SHP77 treated with DMSO at 0.1 percent for 48 hours (cell line): ENCODE data around the gene SETD7.

Source experiments
- DNase-seq: peaks from one replicate; lab custom pipeline; 2025; lab: John Stamatoyannopoulos, UW

SETD7 gene

DNA sequence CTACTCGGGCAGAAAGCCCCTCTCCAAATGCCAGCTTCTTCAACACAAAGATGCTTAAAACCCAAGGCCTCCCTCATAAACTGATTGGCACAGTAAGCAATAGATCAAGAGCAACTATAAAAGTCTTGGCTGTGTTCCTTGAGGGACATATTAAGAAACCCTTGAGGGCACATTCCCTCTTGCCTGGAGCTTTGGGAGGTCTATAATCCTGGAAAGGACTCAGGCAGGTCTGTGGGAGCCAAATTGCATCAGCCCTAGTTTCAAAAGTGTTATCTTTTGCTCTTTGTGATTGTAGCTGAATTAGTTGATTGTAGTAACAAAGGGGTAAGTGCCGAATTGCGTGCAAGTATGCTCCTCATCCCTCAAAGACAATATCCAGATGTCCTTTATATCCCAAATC, 18.6 kb upstream of the SETD7 start:
- DNase-seq: no peak

DNA sequence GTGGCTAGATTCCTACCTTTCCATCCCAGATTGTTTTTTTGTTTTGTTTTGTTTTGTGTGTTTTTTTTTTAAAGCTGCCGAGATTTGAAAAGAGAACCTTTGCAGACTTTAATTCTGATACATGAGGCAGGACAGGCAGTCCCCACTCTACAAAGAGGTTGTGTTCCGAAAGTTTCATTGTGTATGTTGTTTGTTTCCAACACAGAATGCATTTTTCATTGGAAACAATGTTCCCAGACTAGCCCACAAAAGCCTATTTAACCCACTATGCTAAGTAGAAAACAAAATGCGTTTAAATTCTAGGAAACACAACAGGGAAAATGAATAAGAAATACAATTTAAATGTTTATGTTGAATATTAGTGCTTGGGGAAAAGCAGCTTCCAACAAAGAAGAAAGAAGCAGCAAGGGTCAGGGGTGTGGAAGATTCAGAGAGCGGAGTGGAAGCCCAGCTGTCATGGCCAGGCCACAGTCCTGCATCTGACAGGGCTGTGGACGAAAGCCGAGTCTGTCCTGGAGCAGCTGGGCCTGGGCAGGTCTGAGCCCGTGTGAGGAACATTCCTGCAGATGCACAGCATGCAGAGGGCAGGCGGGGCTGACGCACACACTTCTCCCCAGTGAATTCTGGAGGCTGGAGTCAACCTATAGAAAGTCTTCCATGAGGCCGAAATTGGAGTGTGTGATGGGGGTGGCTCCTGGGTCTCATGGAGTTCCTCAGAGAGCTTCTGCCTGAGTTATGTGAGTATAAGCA, 12.4 kb upstream of the SETD7 start:
- no peak for DNase-seq

DNA sequence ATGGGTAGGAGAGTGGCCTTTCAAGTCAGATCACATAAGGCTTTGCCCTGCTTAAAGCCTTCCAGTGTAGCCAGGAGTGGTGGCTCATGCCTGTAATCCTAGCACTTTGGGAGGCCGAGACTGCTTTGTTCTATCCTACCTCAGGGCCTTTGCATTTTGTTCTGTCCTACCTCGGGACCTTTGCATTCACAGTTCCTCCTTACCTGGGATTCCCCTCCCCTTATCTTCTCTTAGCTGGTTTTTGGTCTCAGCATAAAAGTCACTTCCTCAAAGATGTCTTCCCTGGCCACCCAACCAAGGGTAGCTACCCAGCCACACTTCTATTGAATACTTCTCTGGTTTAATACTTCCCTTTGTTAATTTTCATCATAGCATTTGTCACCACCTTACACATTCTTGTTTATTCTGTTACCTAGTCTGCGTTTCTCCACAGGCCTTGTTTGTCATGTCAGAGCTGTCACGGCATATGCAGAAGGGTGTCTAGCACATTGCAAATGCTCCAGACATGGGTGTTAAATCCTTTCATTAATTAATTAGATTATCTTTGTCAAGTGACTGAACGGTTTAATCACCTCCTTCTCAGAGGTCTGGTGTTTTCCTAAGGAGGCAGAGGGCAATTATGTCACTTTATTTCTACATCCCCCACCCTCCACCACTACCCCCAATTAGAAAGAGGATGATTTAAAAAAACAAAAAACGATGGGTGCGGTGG, 11.3 kb upstream of the SETD7 start:
- DNase-seq: no peak

DNA sequence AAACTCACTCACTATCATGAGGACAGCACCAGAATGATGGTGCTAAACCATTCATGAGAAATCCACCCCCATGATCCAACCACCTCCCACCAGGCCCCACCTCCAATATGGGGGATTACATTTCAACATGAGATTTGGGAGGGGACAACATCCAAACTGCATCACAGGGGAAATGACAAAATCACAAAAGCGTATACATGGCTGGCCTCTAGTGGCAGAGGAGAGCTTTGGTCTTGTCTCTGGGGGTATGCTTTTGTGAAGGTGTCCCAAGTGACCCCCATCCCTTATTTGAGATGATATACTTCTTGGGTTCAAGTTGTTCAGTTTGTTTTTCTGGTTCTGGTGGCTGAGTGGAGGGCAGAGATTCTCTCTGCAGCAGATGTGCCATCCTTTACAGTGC, 8.5 kb upstream of the SETD7 start:
- no peak for DNase-seq

DNA sequence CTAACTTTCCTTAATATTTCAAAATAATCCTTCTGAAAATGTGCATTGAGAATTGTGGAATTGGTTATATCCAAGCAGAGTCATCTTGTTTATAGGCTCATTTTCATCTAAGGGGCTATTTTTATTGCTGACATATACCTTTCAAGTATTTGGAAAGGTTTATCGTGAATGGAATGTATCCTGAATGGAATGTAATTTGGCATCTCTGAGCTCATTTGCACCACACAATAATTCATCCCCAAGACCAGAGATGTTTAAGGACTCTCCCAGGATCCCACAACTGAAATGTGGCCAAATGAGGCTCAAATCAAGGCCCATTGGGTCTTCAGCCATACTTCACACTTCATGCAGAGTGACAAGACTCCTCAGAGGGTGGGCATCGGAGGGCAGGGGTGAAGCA, 7.5 kb upstream of the SETD7 start:
- no peak for DNase-seq

DNA sequence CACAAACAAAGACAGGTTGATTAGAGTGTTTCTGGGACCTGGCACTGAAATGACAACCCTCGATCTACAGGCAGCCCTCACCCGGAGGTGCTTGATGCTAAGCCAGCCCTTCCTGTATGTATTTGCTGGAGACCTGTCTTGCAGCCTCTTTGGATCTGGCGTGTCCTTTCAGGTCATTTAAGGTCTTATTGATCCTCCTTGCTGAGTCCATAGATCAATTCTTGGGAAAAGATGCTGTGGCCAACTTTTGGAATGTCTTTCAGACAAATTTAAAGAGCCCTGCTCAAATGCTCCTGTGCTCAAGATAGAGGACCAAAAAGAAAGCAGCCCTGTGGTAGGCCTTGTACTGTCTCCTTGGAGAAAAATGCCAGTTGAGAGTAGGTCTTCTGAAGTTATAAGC, 6.8 kb upstream of the SETD7 start:
- DNase-seq: no peak

DNA sequence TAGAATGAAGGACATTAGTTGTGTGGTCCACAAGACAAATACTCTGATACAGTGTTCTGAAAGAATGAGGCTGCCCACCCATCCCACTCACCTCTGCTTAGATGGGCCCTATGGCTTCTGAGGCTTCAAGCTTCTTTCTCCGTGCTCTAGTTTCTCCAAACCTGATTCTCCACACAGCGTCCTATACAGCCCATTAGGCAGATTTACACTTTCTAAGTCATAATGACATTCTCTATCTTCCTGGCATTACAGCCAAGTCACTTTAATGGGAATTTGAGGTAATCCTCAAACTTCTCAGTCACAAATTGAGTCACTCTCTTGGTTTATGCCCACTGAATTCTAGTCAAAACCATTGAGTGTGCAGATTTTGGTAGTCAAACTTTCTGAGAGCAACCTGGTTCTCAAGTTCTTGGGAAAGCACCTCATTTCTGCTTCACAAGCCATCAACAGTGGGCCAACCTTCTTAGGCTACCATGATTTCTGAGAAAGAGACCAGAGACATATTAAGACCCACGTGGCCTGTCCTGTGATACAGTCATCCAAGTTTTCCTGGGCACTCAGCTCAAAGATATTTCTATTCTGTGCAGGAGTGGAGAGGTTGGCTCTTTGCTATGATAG, 6.2 kb upstream of the SETD7 start:
- no peak for DNase-seq

DNA sequence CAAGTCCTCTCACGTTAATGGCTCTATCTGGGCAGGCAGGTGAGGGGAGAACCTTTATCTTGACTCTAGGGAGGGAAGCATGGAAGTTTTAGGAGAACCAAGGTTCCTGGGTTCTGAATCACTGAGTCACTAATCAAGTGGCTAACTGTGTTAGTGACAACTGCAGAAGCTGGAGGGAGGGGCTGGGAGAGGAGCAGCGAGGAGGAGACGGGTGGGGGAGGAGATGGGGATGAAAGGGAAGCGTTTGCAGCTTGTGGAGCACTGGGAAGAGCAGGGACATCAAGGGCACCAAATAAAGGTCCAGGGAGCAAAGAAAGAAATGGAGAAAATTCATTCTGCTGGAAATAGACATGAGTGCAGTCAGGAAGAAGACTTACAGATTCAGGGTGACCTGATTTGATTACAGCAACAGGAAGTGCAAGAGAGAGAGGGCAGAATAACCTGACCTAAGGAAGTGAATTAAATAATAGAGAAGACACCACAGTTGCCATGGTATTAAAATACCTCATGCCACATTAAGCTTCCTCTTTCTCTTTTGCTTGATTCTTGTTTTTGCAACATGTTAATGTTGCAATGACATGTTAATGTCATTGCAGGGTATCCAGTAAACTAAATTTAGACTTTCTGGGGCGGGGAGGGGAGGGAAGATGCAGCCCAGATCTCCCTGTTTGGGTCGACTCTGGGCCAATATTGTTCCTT, 4.5 kb upstream of the SETD7 start:
- no peak for DNase-seq

DNA sequence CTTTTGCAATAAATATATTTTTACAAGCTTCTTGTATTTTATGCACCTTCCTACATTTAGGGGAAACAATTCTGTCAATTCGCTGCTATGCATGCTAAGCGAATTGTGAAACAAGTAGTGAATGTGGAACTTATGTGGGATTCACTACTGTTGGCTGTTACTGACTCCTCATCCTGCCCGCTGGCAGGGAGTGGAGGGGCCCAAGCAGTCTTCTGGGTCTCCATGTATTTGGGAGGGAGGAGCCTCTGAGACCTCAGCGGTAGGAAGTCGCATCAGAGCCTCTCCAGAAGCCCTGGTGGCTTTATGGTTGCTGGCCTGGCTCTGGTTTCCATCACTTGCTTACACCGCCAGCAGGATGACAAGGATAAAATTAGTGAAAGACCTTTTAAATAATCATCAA, 3.7 kb upstream of the SETD7 start:
- DNase-seq: no peak

DNA sequence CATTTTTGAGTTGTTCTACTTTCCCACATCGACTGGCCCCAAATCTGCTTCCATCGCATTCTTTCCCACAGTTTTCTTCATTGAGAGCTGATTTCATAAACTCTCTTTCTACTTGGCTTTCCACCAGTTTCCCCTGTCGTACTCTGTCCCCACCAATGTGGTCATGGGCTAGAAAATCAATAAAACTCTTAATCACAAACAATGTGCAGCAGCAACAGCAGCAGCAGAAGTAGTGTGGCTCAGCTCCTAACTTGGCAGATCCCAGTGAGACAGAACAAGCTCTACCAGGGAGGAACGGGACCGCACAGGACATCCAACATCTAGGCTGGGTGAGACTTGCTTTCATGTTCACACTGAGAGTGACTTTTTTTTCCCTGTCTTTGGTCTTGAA, 3.1 kb upstream of the SETD7 start:
- DNase-seq: no peak

DNA sequence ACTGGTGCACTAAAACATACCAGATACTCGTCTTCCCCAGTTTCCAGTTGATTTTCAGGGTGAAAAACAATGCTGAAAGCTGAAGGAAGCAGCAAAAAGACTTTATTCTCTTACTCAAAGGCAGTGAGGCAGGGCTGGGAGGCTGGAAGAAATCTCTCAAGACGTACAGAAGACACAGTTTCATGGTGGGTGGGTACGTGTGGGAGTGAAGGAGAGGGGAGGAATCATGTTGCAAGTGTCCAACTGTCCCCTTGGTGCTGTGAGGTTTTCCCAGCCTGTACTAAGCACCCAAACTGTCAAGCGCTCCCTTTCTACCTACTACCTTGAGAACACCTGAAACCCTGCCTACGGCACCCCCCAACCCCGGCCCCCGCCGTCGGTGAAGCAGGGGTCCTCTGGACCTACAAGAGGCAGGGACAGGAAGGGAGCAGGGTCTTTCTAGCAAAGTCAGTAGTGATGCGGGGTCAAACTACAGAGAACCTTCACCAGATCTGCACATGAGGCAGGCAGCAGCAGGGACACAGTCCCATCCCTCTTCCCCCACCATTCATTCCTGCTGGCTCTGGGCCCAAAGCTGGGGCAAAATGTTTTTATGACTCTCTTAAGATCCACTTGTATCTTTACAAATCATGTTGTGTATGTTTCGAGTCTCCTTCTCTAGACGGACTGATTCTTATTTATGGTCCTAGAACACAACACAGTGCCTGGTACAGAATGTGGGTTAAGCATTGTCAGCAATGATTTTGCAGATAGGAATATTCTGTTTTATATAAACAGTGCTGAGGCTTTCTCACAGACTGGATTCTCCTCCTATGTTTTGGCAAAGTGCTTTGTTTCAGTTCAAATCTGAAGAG, 2.4 kb upstream of the SETD7 start:
- no peak for DNase-seq

DNA sequence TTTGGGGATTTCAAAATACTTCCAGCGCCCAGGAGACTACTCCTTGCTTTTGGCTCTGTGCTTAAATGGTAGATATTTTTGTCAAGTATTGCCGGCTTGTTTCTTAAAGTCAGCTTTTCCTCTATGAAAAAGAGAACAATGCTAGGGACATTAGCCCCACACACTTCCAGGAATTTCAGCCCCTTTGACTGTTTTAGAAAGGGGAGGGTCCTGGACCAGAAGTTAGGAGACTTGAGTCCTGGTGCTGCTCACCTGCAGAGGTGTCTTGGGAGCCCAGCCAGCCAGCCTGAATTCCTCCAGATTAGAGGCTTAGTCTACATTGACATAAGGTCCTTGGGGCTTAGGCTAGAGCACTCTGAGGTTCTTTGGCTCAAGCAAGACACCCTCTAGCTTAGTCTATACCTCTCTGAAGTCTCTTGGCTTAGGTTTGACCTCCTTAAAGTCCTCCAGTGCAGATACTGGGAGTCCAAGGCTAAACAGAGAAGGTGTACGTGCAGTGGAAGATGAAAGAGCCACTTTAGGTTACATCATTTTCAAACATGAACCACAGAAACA, 1.6 kb upstream of the SETD7 start:
- no peak for DNase-seq

DNA sequence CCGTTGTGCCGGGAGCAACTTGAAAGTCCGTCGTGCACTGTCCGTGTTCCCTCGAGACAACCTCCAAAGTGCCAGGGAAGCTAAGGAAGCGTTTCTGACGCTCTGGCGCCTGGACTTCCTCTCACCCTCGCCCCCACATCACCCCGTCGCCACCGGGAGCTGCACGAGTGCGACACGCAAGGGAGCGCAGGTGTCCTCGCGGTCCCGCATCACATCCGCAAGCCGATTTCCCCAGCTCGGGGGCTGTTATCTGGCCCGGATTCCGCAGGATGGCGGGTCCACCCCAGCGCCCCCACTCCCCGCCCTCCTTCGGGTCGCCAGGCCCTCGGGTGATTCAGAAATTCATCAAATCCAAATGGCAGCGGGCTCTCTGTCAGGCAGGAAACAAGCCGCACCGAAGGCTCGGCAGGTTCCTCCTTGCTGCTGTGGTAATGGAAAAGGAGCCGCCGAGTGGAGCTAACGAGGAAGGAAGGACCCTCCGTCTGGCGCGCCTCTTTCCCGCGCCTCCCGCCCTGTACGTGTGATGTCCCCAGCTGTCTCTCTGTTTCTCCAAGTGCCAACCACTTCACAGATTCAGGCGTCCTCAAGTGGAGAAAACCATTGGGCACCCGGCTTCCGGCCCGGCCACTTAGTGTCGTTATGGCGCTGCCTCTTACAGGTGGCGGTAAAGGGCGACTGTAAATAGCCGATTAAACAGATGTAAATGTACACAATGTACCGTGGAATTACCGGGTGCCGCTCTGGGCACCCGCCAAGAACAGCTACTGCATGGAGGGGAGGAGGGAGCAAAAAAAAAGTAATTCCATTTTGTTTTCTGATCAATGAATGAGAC, 921 bp upstream of the SETD7 start:
- DNase-seq: peak; percentile 41

DNA sequence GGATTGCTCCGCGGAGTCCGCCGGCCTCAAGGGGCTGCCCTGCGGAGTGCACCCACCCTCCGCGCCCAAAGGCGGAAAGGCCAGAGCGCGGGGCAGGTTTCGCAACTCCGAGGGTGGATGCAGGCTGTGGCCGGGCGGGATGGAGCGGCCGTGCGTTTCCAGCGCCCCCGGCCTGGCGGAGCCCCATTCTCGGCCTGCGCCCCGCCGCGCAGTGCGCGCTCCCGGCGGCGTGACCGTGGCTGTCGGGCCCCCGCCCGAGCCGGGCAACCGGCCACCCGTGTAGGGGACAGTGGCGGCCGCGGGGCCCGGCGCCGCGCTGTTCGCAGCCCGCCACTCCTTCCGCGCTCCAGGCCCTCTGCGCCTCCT, 331 bp downstream of the SETD7 start:
- no peak for DNase-seq

DNA sequence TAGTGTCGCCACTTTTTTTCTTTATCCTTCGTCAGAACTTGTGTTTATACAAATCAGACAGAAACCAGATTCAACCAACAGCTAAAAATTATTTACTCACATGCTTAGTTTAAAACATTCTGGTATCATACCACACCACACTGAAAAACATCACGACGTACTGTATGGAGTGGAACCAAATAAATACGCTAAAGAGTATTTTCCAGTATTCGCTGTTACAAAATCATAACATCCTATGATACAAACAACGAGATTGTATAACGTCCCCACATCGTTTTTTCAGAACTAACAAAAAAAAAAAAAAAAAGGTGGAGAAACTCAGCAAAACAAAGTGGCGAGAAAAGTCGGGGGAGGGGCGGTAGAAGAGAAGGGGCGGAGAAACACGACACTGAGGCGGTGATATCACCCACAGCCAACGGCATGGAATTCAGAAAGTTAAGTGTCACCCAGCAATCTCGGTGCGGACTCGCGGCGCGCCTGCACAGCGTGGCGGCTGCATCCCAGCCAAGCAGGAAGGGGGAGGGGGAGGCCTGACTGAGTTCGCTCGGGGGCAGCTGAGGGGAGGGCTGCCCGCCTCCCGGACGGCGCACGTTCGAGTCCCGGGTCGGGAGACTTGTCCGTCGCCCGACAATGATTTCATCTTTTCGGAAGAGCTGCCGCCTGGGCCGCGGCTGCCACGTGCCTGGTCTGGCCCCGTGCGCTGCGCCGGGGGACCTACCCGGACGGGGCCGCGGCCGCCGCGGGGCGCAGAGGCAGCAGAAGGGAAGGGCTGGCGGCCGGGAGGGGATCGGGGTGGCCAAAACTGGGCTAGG, 920 bp downstream of the SETD7 start:
- no peak for DNase-seq

DNA sequence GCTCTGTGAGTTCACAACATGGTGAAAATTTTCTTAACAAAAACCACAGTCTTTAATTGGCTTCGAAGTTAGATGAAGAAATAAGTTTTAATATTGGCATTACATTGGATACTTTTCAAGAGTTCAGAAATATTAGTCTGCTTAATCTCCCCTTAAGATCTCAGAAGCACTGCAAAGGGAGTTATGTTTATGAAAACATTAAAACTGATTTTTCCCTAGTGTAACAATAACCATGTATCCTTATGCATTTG, 1.5 kb downstream of the SETD7 start:
- DNase-seq: no peak

DNA sequence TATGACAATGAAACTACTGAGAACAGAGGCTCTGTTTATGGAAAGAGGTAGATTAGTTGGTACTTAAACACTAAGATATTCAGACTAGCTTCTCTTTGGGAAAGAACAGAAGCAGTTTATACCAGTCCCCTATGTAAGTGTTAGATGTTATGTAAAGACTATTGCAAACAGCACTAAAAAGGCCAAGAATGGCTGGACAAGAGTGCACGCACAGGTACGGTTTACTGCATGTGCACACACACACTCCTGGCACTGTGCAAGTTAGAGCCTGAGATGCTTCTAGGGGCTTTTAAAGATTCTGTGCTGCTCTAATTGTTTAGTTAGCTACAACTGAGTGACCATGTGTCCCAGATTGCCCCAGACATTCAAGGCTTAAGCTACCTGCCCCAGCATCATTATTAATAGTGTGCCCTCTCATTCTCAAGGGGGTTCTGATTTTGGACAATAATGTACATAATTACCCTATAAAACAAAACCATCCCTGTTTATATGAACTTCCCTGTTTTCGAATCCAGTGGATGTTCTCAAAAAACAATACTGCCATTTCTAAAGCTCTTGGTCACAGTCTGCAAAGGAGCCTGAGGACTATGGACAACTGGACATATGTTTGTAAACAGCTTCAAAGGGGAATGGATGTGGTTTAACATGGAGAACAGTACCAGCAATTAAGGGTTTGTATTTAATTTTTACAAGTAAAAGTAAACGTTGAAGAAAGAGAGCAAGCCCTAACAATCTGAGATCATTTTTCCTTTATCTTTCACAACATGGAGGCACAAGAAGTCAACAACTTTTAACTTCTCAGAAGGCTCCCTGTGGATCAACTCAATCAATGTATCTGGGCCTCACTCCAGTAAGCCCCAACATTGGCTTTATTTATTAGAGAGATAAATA, 2.0 kb downstream of the SETD7 start:
- DNase-seq: no peak

DNA sequence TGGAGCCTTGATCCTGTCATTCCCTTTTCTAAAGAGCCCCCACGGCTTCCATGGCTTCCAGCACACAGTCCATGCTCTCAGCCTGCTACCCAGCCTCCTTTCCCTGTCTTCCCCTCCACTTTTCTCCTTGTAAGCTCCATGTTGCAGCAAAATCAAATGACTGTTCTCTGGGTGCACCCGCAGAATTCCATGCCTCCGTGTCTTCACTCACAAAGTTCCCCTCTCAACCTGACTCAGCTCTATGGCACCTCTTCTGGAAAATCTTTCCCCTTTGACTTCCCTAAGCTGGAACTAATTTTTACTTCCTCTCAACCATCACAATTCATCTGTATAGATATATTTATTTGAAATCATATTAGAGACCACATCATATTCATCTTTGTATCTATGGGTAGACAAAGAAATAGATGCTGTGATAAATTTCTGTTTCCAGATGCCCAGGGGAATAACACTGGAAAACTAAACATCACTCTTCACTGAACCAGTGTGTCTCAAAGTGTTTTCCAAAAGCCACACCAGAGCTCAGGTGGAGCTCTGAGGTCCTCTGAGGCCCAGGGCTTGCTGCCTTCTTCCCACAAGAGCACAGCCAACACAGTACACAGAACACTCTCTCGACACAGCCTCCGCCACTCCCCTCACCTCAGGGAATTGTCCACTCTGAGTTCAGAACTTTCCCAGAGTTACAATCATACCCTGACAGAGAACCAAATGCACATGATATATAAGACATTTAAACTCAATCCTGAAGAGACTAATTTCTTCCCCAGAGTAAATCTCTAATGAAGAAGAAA, 3.3 kb downstream of the SETD7 start:
- no peak for DNase-seq
